ENCODE measurements around the gene ABCA13.

ABCA13 gene

GRCh38 chr7:48148311-48148710 is 22.9 kb upstream of the ABCA13 start:
- no peaks in the 10 kb centered on the region for H3K4me1 ChIP-seq
- H3K27ac ChIP-seq, result no peak overlapping the region
- H3K9me3 ChIP-seq (replicated peaks in 1 of 11), result peaks cover 0 to 7% (median 4%) of the 10 kb centered on the region in 11 experiments; a peak in 5 of 22 replicates
- no peak overlapping the region for H3K9ac ChIP-seq
- no peaks in the 10 kb centered on the region for H4K20me1 ChIP-seq
- TF ChIP-seq Cebpa-rat (IDR thresholded peaks at IDR 0.05), result no peak
- no peaks in the 10 kb centered on the region for H3K36me3 ChIP-seq
- H3K27me3 ChIP-seq, result no peaks in the 10 kb centered on the region
- H3K4me3 ChIP-seq, result no peak overlapping the region
- H3K4me2 ChIP-seq, result no peak overlapping the region

GRCh38 chr7:48149058-48149457 is 22.2 kb upstream of the ABCA13 start:
- H3K36me3 ChIP-seq, result no peaks in the 10 kb centered on the region

GRCh38 chr7:48150086-48150485 is 21.2 kb upstream of the ABCA13 start:
- H3K27ac ChIP-seq, result no peak overlapping the region
- no peaks in the 10 kb centered on the region for H3K27me3 ChIP-seq
- H3K4me1 ChIP-seq, result no peaks in the 10 kb centered on the region
- no peak for TF ChIP-seq Cebpa-rat (IDR thresholded peaks at IDR 0.05)
- H3K4me3 ChIP-seq, result no peak overlapping the region
- no peak overlapping the region for H3K4me2 ChIP-seq
- no peak overlapping the region for H3K9ac ChIP-seq
- no peaks in the 10 kb centered on the region for H3K36me3 ChIP-seq
- no peaks in the 10 kb centered on the region for H4K20me1 ChIP-seq
- peaks cover 0 to 18% (median 7%) of the 10 kb centered on the region in 11 experiments; a peak in 7 of 22 replicates for H3K9me3 ChIP-seq (replicated peaks in 1 of 11)

More at GRCh38 chr7:48149058-48149457, 22.2 kb upstream of the ABCA13 start:
- Histone ChIP-seq H3K27me3 (no peaks in the 10 kb centered on the region), H3K9ac (no peak overlapping the region), H3K4me3 (no peak overlapping the region), H3K4me2 (no peak overlapping the region), H3K9me3 (replicated peaks in 1 of 11) (peaks cover 0 to 13% (median 6%) of the 10 kb centered on the region in 11 experiments; a peak in 6 of 22 replicates), H4K20me1 (no peaks in the 10 kb centered on the region), H3K4me1 (no peaks in the 10 kb centered on the region), H3K27ac (no peak overlapping the region)
- no peak for TF ChIP-seq Cebpa-rat (IDR thresholded peaks at IDR 0.05)

- Histone ChIP-seq H3K9ac (no peak overlapping the region), H3K9me3 (replicated peaks in 1 of 11) (peaks cover 0 to 18% (median 7%) of the 10 kb centered on the region in 11 experiments; a peak in 7 of 22 replicates), H3K4me1 (no peaks in the 10 kb centered on the region; a peak in 1 of 20 replicates), H3K4me3 (no peak overlapping the region), H3K27ac (no peak overlapping the region), H3K36me3 (no peaks in the 10 kb centered on the region), H3K27me3 (no peaks in the 10 kb centered on the region), H4K20me1 (no peaks in the 10 kb centered on the region), H3K4me2 (no peak overlapping the region)
- no peak for TF ChIP-seq Cebpa-rat (IDR thresholded peaks at IDR 0.05)
Observed at GRCh38 chr7:48154792-48155413, 16.4 kb upstream of the ABCA13 start.

- H3K9ac ChIP-seq, result no peak overlapping the region
- no peaks in the 10 kb centered on the region; a peak in 1 of 20 replicates for H3K4me1 ChIP-seq
- no peaks in the 10 kb centered on the region for H3K36me3 ChIP-seq
- no peak overlapping the region for H3K4me2 ChIP-seq
- H3K9me3 ChIP-seq (replicated peaks in 1 of 11), result peaks cover 10 to 24% (median 15%) of the 10 kb centered on the region in 11 experiments; a peak in 20 of 22 replicates
- H3K27me3 ChIP-seq, result no peaks in the 10 kb centered on the region
- H4K20me1 ChIP-seq, result no peaks in the 10 kb centered on the region
- no peak overlapping the region for H3K27ac ChIP-seq
- no peak for TF ChIP-seq Cebpa-rat (IDR thresholded peaks at IDR 0.05)
- no peak overlapping the region for H3K4me3 ChIP-seq
Observed at GRCh38 chr7:48158404-48158803, 12.9 kb upstream of the ABCA13 start.

- H3K27me3 ChIP-seq, result no peaks in the 10 kb centered on the region
- H3K36me3 ChIP-seq, result no peaks in the 10 kb centered on the region
- no peak overlapping the region for H3K27ac ChIP-seq
- H3K4me1 ChIP-seq, result peaks cover 0 to 8% (median 0%) of the 10 kb centered on the region in 10 experiments; a peak in 2 of 20 replicates
- no peak for TF ChIP-seq Cebpa-rat (IDR thresholded peaks at IDR 0.05)
- no peak overlapping the region for H3K4me3 ChIP-seq
- no peak overlapping the region for H3K9ac ChIP-seq
- H3K9me3 ChIP-seq (replicated peaks in 1 of 11), result peaks cover 15 to 25% (median 19%) of the 10 kb centered on the region in 11 experiments; a peak in 19 of 22 replicates
- no peaks in the 10 kb centered on the region for H4K20me1 ChIP-seq
- H3K4me2 ChIP-seq, result no peak overlapping the region
Observed at GRCh38 chr7:48161407-48162125, 9.7 kb upstream of the ABCA13 start.

GRCh38 chr7:48165157-48165556 is 6.1 kb upstream of the ABCA13 start:
- Histone ChIP-seq H3K27ac (no peak overlapping the region), H3K27me3 (no peaks in the 10 kb centered on the region), H3K4me1 (peaks cover 0 to 8% (median under 1%) of the 10 kb centered on the region in 10 experiments; a peak in 6 of 20 replicates), H3K36me3 (no peaks in the 10 kb centered on the region), H3K4me3 (no peak overlapping the region), H3K9ac (no peak overlapping the region), H3K9me3 (replicated peaks in 1 of 11) (peaks cover 20 to 40% (median 28%) of the 10 kb centered on the region in 11 experiments; a peak in 19 of 22 replicates), H4K20me1 (no peaks in the 10 kb centered on the region), H3K4me2 (no peak overlapping the region)
- TF ChIP-seq Cebpa-rat (IDR thresholded peaks at IDR 0.05), result no peak

- no peaks in the 10 kb centered on the region for H4K20me1 ChIP-seq
- no peak overlapping the region for H3K27ac ChIP-seq
- peaks cover 0 to 16% (median 10%) of the 10 kb centered on the region in 10 experiments; a peak in 10 of 20 replicates for H3K4me1 ChIP-seq
- no peaks in the 10 kb centered on the region for H3K27me3 ChIP-seq
- no peak for TF ChIP-seq Cebpa-rat (IDR thresholded peaks at IDR 0.05)
- H3K4me2 ChIP-seq, result no peak overlapping the region
- no peak overlapping the region for H3K4me3 ChIP-seq
- H3K9me3 ChIP-seq (replicated peaks in 1 of 11), result peaks cover 11 to 27% (median 19%) of the 10 kb centered on the region in 11 experiments; a peak in 17 of 22 replicates
- no peak overlapping the region for H3K9ac ChIP-seq
- no peaks in the 10 kb centered on the region for H3K36me3 ChIP-seq
Observed at GRCh38 chr7:48168159-48168558, 3.1 kb upstream of the ABCA13 start.

- no peak overlapping the region for H3K9ac ChIP-seq
- no peaks in the 10 kb centered on the region for H3K27me3 ChIP-seq
- H3K4me3 ChIP-seq, result no peak overlapping the region
- H3K9me3 ChIP-seq (replicated peaks in 1 of 11), result peaks cover 0 to 19% (median 8%) of the 10 kb centered on the region in 11 experiments; a peak in 12 of 22 replicates
- no peaks in the 10 kb centered on the region for H4K20me1 ChIP-seq
- peak overlapping the region in 5 of 11 experiments; percentile 8 to 41 (median 30); a peak in 7 of 22 replicates for H3K27ac ChIP-seq
- peak overlapping the region in 7 of 11 experiments; percentile 1 to 56 (median 30); a peak in 8 of 22 replicates for H3K4me2 ChIP-seq
- H3K36me3 ChIP-seq, result no peaks in the 10 kb centered on the region
- H3K4me1 ChIP-seq, result peaks cover 0 to 16% (median 5%) of the 10 kb centered on the region in 10 experiments; a peak in 10 of 20 replicates
- peak in 2 of 11 experiments; percentile 32 to 42; a peak in 2 of 22 replicates for TF ChIP-seq Cebpa-rat (IDR thresholded peaks at IDR 0.05)
Observed at GRCh38 chr7:48170506-48170905, 752 bp upstream of the ABCA13 start.

Data from BLaER1 treated with 17β-estradiol and CSF1 and Interleukin-3, amounts not matched to agents 10 nM and 100 nM (cell line).